ENCODE measurements around the gene MGAT4A.

The MGAT4A gene

GRCh38 chr2:98731041-98731893 lies at the start of gene MGAT4A:
Gene MGAT4A (minus strand): TSS chr2:98731132. CDS start chr2:98726332, 4,800 bp downstream.
- DNase-seq: peak; percentile 16 to 82

- no peak for DNase-seq
Observed at GRCh38 chr2:98778741-98779483, 48.0 kb upstream of the MGAT4A start.

- DNase-seq: no peak
Observed at GRCh38 chr2:98778151-98778550, 47.2 kb upstream of the MGAT4A start.

- no peak for DNase-seq
Observed at GRCh38 chr2:98777710-98778109, 46.8 kb upstream of the MGAT4A start.

- no peak for DNase-seq
Observed at GRCh38 chr2:98777076-98777475, 46.1 kb upstream of the MGAT4A start.

- DNase-seq: no peak
Observed at GRCh38 chr2:98776136-98776535, 45.2 kb upstream of the MGAT4A start.

GRCh38 chr2:98775146-98775986 lies 44.4 kb upstream of the MGAT4A start:
- no peak for DNase-seq

- DNase-seq: no peak
Observed at GRCh38 chr2:98773907-98774306, 43.0 kb upstream of the MGAT4A start.

GRCh38 chr2:98773169-98773568 lies 42.2 kb upstream of the MGAT4A start:
- no peak for DNase-seq

GRCh38 chr2:98772536-98772935 lies 41.6 kb upstream of the MGAT4A start:
- no peak for DNase-seq

GRCh38 chr2:98771721-98772524 lies 41.0 kb upstream of the MGAT4A start:
- DNase-seq: no peak

GRCh38 chr2:98771264-98771663 lies 40.3 kb upstream of the MGAT4A start:
- DNase-seq: no peak

- DNase-seq: peak; percentile 93 to 94
Observed at GRCh38 chr2:98769784-98770183, 38.9 kb upstream of the MGAT4A start.

GRCh38 chr2:98769114-98769476 lies 38.2 kb upstream of the MGAT4A start:
- peak; percentile 19 to 49 for DNase-seq

- DNase-seq: peak in 1 of 2 experiments; percentile 35
Observed at GRCh38 chr2:98768384-98769113, 37.6 kb upstream of the MGAT4A start.

GRCh38 chr2:98764499-98764898 lies 33.6 kb upstream of the MGAT4A start:
- no peak for DNase-seq

GRCh38 chr2:98763209-98763951 lies 32.4 kb upstream of the MGAT4A start:
- no peak for DNase-seq

GRCh38 chr2:98761909-98762308 lies 31.0 kb upstream of the MGAT4A start:
- no peak for DNase-seq

GRCh38 chr2:98761267-98761781 lies 30.4 kb upstream of the MGAT4A start:
- DNase-seq: no peak

- no peak for DNase-seq
Observed at GRCh38 chr2:98759827-98760625, 29.1 kb upstream of the MGAT4A start.
